ENCODE measurements around the gene TMEM269.

Gene TMEM269

DNA sequence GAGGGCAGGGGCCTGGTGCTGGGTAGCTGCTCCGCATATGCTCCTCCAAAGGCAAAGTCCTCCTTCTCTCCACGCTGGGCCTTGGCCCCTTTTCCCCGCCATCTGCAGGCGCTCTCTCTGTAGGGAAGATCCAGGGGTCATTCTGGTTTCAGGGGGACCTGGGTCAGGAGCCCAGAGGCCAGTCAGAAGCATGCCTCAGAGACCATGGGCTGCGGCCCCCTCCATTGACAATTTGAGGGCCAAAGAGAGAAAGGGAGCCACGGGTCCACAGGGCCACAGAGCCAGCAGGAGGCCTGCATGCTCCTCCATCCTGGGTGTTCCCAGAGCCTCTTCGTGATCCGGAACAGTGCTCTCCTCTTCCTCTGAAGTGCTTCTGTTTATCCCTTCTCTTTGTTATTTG, 42.6 kb upstream of the TMEM269 start:
- no peak for DNase-seq (ENCODE audit: low spot score)
- TF ChIP-seq, protein P1, sequence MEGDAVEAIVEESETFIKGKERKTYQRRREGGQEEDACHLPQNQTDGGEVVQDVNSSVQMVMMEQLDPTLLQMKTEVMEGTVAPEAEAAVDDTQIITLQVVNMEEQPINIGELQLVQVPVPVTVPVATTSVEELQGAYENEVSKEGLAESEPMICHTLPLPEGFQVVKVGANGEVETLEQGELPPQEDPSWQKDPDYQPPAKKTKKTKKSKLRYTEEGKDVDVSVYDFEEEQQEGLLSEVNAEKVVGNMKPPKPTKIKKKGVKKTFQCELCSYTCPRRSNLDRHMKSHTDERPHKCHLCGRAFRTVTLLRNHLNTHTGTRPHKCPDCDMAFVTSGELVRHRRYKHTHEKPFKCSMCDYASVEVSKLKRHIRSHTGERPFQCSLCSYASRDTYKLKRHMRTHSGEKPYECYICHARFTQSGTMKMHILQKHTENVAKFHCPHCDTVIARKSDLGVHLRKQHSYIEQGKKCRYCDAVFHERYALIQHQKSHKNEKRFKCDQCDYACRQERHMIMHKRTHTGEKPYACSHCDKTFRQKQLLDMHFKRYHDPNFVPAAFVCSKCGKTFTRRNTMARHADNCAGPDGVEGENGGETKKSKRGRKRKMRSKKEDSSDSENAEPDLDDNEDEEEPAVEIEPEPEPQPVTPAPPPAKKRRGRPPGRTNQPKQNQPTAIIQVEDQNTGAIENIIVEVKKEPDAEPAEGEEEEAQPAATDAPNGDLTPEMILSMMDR (IDR thresholded peaks at IDR 0.05; ENCODE audit: extremely low read depth, insufficient read depth, missing control alignments): no peak
- in situ Hi-C loops (cut with MboI; ENCODE audit: low pct_unique_long_range_greater_than_20kb, low sequenced_read_pairs, unreplicated experiment): loop anchor here (10.0 to 25.0 kb wide), 2 partner anchors 167 to 405 kb away; partner anchors contain the start of gene FOXJ3

DNA sequence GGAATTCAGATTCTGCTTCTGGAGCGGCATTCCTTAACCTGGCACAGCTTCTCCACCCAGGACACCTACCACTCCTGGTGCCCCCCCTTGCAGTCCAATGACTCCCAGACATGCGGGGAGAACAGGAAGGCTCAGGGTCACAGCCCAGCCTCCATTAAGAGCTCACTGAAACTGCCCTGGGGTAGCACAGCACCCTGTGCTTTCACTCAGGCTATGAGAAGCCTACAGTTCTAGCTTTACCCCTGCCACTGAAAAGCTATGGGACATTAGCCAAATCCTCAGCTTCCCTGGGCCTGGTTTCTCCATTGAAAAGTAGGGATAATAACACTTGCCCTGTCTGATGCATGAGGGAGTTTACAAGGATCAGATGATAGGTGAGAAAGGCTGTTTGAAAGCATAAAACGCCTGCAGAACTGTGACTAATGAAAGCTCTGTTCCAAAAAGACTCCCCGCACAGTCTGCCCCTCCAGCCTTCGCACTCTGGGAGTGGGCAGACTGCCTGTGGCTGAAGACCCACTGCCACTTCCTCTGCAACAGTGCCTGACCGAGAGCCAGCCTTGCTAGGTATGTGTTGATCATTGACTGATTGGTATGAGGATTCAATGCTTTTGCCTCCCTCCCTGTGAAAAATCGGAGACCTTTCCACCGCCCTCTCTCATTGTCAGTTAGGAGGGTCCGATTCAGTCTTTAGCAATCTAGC, 42.0 kb upstream of the TMEM269 start:
- DNase-seq (ENCODE audit: low spot score): no peak
- in situ Hi-C loops (cut with MboI; ENCODE audit: low pct_unique_long_range_greater_than_20kb, low sequenced_read_pairs, unreplicated experiment): loop anchor here (10.0 to 25.0 kb wide), 2 partner anchors 168 to 405 kb away; partner anchors contain the start of gene FOXJ3
- TF ChIP-seq, protein P1 (IDR thresholded peaks at IDR 0.05; ENCODE audit: extremely low read depth, insufficient read depth, missing control alignments): no peak

DNA sequence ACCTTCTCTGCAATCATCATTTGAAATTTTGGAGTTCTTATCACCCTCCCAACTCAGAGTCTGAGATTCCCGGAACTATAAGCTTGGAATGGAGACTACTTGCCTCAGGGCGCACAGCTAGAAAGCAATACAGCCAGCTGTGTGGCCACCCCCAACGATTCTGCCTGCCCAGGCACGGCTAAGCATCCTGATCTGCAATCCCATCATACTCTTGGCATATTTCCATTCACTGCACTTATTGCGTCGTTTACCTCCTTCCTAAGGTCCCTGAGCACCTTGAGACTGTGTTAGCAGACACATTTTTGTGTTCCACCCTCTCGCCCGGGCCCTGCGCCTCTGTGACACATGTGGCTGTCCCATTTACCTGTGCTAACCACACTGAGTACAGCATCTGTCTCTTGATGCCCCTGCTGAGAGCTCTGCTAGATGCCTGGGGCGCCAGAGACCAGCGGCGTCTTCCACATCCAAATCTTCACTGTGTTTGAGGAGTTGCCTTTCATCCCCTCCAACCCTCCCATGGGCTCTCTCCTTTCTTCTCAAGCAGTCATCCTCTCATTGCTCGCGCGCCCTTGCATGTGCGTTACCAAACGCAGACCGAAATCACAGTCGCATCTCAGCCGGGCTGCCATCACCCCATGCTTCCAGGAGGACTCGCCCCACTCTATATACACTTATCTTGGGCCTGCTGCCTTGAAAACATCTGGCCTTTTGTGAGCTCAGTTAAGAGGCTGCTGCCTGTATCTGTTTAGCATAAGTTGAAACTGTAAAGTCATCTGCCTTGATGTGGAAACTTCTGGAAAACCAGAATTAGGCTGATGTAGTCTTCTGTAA, 41.3 kb upstream of the TMEM269 start:
- in situ Hi-C loops (cut with MboI; ENCODE audit: low pct_unique_long_range_greater_than_20kb, low sequenced_read_pairs, unreplicated experiment): loop anchor here (10.0 to 25.0 kb wide), 2 partner anchors 169 to 406 kb away; partner anchors contain the start of gene FOXJ3
- no peak for DNase-seq (ENCODE audit: low spot score)
- TF ChIP-seq, protein P1 (IDR thresholded peaks at IDR 0.05; ENCODE audit: extremely low read depth, insufficient read depth, missing control alignments): no peak

DNA sequence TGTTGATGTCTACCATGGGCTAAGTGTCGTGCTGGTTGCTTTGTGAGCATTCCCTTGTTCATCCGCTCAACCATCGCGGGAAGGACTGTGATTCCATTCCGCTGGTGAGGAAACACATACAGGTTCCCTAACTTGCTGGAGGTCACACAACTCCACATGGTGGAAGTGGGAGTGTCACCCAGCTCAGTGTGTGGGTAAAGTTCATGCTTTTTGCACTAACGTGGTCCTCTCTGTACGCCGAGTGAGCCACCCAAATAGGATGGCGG, 40.7 kb upstream of the TMEM269 start:
- DNase-seq (ENCODE audit: low spot score): no peak
- in situ Hi-C loops (cut with MboI; ENCODE audit: low pct_unique_long_range_greater_than_20kb, low sequenced_read_pairs, unreplicated experiment): loop anchor here (10.0 to 25.0 kb wide), 2 partner anchors 169 to 407 kb away; partner anchors contain the start of gene FOXJ3
- TF ChIP-seq, protein P1 (IDR thresholded peaks at IDR 0.05; ENCODE audit: extremely low read depth, insufficient read depth, missing control alignments): no peak

DNA sequence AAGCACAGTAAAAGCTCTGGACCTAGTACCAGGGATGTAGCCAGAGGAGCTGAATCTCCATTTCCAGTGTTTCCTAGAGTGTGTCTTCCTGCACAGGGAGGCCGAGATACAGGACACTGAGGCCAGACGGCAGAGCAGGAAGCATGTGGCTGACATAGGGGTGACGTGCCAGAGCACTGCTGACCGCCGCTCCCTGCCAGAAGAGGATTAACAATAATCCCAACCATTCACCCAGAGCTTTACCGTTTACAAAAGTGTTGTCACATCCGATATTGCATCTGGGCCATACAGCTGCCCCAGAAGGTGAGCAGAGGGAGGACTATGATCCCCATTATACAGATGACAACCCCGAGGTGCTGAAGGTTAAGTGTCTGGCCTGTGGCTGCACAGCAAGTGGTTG, 38.9 kb upstream of the TMEM269 start:
- in situ Hi-C loops (cut with MboI; ENCODE audit: low pct_unique_long_range_greater_than_20kb, low sequenced_read_pairs, unreplicated experiment): loop anchor here (10.0 to 25.0 kb wide), 2 partner anchors 171 to 409 kb away; partner anchors contain the start of gene FOXJ3
- TF ChIP-seq, protein P1 (IDR thresholded peaks at IDR 0.05; ENCODE audit: extremely low read depth, insufficient read depth, missing control alignments): no peak
- DNase-seq (ENCODE audit: low spot score): no peak

DNA sequence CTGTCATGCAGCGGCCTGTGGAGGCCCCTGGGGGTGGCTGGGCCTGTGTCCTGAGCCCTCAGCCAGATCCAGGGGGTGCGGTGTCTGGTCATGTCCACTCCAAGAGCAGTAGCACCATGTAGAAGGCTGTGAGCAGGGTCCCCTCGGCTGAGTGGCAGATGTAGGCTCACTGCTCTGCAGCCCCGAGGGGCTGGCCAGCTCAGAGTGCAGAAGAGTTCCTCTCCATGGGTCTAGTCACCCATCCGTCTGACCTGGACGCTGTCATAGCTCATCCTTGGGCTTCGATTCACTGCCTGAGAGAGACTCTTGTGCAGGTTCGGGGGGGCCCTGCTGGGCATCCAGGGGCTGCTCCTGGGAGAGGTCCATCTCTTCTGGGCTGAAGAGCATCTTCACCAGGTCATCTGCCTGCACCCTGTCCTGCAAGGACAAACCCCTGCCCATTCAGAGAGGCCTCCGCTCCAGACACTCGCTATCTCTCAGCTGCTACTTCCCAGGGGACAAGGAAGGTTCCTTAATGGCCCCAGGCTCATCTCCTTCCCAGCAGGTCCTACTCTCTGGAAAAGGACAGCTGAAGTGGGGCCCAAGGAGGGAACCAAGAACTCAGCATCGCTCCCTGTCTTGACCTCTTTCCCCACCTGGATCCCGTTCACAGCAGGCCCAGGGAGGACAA, 38.2 kb upstream of the TMEM269 start:
- in situ Hi-C loops (cut with MboI; ENCODE audit: low pct_unique_long_range_greater_than_20kb, low sequenced_read_pairs, unreplicated experiment): loop anchor here (10.0 to 25.0 kb wide), 2 partner anchors 172 to 409 kb away; partner anchors contain the start of gene FOXJ3
- TF ChIP-seq, protein P1 (IDR thresholded peaks at IDR 0.05; ENCODE audit: extremely low read depth, insufficient read depth, missing control alignments): no peak
- DNase-seq (ENCODE audit: low spot score): no peak

Data from GM13977 (cell line).